Measurements from ENCODE around the gene LTB. TPM values are rescaled to one million over a fixed set of nuclear protein-coding genes. Genes with fewer than 3 reads are reported as not detected.
"Not testable (repeated sequence)": the region's sequence is repeated elsewhere in the genome, so short reads cannot be mapped to it uniquely, and the experiment has no call there.

LTB gene
- polyA plus RNA-seq, 1 donor from 2014 or later, result not detected

DNA sequence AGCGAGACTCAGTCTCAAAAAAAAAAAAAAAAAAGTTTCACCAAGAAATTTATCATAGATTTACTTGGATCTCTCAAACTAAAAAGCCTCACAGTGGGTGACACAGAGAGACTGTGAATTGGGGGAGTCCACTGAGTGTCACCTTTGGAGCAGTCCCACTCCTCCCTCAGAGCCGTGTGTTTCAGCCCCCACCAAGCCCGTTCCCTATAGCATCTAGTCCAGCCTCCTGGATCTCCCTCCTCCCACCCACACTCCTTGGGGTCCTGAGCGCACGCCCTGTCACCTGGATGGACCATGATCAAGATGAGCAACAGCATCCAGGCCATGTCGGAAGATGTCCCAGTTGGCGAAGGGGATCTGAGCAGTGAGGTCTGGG is 10.2 kb upstream of the LTB start:
- H3K27ac ChIP-seq (ENCODE audit: low read length), result no peak overlapping the region
- no peaks in the 10 kb centered on the region for H3K9me2 ChIP-seq (ENCODE audit: insufficient read depth, low read length)
- H3K27me3 ChIP-seq (ENCODE audit: insufficient read depth, low read depth, low read length), result no peaks in the 10 kb centered on the region
- no peak overlapping the region for H2AFZ ChIP-seq (ENCODE audit: low read depth, low read length)
- TF ChIP-seq TAF1 (IDR thresholded peaks at IDR 0.05; ENCODE audit: low read depth) (no peak), EP300 (conservative IDR thresholded peaks at IDR 0.05; ENCODE audit: poor library complexity, severe bottlenecking) (no peak), SMC3 (conservative IDR thresholded peaks at IDR 0.05; ENCODE audit: poor library complexity) (no peak), RAD21 (conservative IDR thresholded peaks at IDR 0.05) (no peak), EZH2 (IDR thresholded peaks at IDR 0.05; ENCODE audit: borderline replicate concordance, insufficient read depth, low read length, poor library complexity, severe bottlenecking) (no peak), POLR2AphosphoS5 (IDR thresholded peaks at IDR 0.05) (no peak), MXI1 (conservative IDR thresholded peaks at IDR 0.05; ENCODE audit: poor library complexity, severe bottlenecking) (no peak)
- TF ChIP-seq, protein P1, sequence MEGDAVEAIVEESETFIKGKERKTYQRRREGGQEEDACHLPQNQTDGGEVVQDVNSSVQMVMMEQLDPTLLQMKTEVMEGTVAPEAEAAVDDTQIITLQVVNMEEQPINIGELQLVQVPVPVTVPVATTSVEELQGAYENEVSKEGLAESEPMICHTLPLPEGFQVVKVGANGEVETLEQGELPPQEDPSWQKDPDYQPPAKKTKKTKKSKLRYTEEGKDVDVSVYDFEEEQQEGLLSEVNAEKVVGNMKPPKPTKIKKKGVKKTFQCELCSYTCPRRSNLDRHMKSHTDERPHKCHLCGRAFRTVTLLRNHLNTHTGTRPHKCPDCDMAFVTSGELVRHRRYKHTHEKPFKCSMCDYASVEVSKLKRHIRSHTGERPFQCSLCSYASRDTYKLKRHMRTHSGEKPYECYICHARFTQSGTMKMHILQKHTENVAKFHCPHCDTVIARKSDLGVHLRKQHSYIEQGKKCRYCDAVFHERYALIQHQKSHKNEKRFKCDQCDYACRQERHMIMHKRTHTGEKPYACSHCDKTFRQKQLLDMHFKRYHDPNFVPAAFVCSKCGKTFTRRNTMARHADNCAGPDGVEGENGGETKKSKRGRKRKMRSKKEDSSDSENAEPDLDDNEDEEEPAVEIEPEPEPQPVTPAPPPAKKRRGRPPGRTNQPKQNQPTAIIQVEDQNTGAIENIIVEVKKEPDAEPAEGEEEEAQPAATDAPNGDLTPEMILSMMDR (IDR thresholded peaks at IDR 0.05; ENCODE audit: poor library complexity, severe bottlenecking), result no peak
- TF ChIP-seq, protein P2, sequence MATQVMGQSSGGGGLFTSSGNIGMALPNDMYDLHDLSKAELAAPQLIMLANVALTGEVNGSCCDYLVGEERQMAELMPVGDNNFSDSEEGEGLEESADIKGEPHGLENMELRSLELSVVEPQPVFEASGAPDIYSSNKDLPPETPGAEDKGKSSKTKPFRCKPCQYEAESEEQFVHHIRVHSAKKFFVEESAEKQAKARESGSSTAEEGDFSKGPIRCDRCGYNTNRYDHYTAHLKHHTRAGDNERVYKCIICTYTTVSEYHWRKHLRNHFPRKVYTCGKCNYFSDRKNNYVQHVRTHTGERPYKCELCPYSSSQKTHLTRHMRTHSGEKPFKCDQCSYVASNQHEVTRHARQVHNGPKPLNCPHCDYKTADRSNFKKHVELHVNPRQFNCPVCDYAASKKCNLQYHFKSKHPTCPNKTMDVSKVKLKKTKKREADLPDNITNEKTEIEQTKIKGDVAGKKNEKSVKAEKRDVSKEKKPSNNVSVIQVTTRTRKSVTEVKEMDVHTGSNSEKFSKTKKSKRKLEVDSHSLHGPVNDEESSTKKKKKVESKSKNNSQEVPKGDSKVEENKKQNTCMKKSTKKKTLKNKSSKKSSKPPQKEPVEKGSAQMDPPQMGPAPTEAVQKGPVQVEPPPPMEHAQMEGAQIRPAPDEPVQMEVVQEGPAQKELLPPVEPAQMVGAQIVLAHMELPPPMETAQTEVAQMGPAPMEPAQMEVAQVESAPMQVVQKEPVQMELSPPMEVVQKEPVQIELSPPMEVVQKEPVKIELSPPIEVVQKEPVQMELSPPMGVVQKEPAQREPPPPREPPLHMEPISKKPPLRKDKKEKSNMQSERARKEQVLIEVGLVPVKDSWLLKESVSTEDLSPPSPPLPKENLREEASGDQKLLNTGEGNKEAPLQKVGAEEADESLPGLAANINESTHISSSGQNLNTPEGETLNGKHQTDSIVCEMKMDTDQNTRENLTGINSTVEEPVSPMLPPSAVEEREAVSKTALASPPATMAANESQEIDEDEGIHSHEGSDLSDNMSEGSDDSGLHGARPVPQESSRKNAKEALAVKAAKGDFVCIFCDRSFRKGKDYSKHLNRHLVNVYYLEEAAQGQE (IDR thresholded peaks at IDR 0.05; ENCODE audit: borderline replicate concordance), result no peak
- H3K36me3 ChIP-seq (ENCODE audit: insufficient read depth, low read length), result no peaks in the 10 kb centered on the region
- no peak overlapping the region for H3K4me3 ChIP-seq (ENCODE audit: low read length)
- no peak overlapping the region for H3K4me2 ChIP-seq (ENCODE audit: low read length)
- no peaks in the 10 kb centered on the region for H3K79me2 ChIP-seq (replicated peaks; ENCODE audit: insufficient read depth, low read length)
- H4K20me1 ChIP-seq (ENCODE audit: insufficient read depth), result no peaks in the 10 kb centered on the region
- H3K9ac ChIP-seq (ENCODE audit: low read length), result no peak overlapping the region
- no peaks in the 10 kb centered on the region for H3K9me3 ChIP-seq (ENCODE audit: low read length)
- no peaks in the 10 kb centered on the region for H3F3A ChIP-seq (ENCODE audit: insufficient read depth, low read length, poor library complexity, severe bottlenecking)

DNA sequence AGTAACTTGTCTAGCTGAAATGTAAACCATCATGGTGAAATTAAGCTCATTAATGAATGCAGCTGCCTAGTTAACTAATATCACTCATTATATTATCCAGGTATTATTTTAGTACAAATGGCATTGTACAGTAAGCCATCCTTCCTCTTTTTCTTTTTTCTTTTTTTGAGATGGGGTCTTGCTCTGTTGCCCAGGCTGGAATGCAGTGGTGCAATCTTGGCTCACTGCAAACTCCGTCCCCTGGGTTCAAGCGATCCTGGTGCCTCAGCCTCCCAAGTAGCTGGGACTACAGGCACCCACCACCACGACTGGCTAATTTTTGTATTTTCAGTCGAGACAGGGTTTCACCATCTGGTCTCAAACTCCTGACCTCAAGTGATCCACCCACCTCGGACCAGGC is 8.5 kb upstream of the LTB start:
- not testable (repeated sequence) for H2AFZ ChIP-seq (ENCODE audit: low read depth, low read length); H3K9me2 ChIP-seq (ENCODE audit: insufficient read depth, low read length); H3K79me2 ChIP-seq (replicated peaks; ENCODE audit: insufficient read depth, low read length); H3K4me2 ChIP-seq (ENCODE audit: low read length); H3K9me3 ChIP-seq (ENCODE audit: low read length); H3K36me3 ChIP-seq (ENCODE audit: insufficient read depth, low read length); H3K9ac ChIP-seq (ENCODE audit: low read length); H4K20me1 ChIP-seq (ENCODE audit: insufficient read depth); H3F3A ChIP-seq (ENCODE audit: insufficient read depth, low read length, poor library complexity, severe bottlenecking); H3K4me3 ChIP-seq (ENCODE audit: low read length); H3K27me3 ChIP-seq (ENCODE audit: insufficient read depth, low read depth, low read length); H3K27ac ChIP-seq (ENCODE audit: low read length)
